HG02870 (cell line): ENCODE data around the gene CTTNBP2.

Source experiments
- ATAC-seq: cut with Tn5 transposase; IDR thresholded peaks from one replicate; pipeline ENCODE4 v1.9.1; 2021; ENCODE audit warnings: mild to moderate bottlenecking, moderate library complexity; ENCODE audit not compliant: unreplicated experiment

The CTTNBP2 gene

GRCh38 chr7:117705630-117706029 is 167.6 kb downstream of the CTTNBP2 start:
- ATAC-seq = no peak

GRCh38 chr7:117704063-117704462 is 169.2 kb downstream of the CTTNBP2 start:
- ATAC-seq = no peak

GRCh38 chr7:117698018-117698417 is 175.2 kb downstream of the CTTNBP2 start:
- no peak for ATAC-seq

GRCh38 chr7:117692338-117692737 is 180.9 kb downstream of the CTTNBP2 start:
- ATAC-seq = no peak

- no peak for ATAC-seq
Measured at GRCh38 chr7:117690147-117690546, 183.1 kb downstream of the CTTNBP2 start.

- ATAC-seq = no peak
Measured at GRCh38 chr7:117689406-117689805, 183.8 kb downstream of the CTTNBP2 start.

GRCh38 chr7:117688126-117688525 is 185.1 kb downstream of the CTTNBP2 start:
- no peak for ATAC-seq

GRCh38 chr7:117686311-117686935 is 186.8 kb downstream of the CTTNBP2 start:
- ATAC-seq = no peak

- no peak for ATAC-seq
Measured at GRCh38 chr7:117685795-117686194, 187.4 kb downstream of the CTTNBP2 start.

GRCh38 chr7:117683430-117684175 is 189.6 kb downstream of the CTTNBP2 start:
- ATAC-seq = no peak

- ATAC-seq = no peak
Measured at GRCh38 chr7:117682681-117683385, 190.4 kb downstream of the CTTNBP2 start.

- no peak for ATAC-seq
Measured at GRCh38 chr7:117679120-117679519, 194.1 kb downstream of the CTTNBP2 start.

GRCh38 chr7:117675497-117676435 is 197.5 kb downstream of the CTTNBP2 start:
- ATAC-seq = no peak

- no peak for ATAC-seq
Measured at GRCh38 chr7:117674617-117675016, 198.6 kb downstream of the CTTNBP2 start.

GRCh38 chr7:117673839-117674238 is 199.4 kb downstream of the CTTNBP2 start:
- ATAC-seq = peak; percentile 51

- no peak for ATAC-seq
Measured at GRCh38 chr7:117673367-117673766, 199.9 kb downstream of the CTTNBP2 start.

GRCh38 chr7:117672453-117672852 is 200.8 kb downstream of the CTTNBP2 start:
- no peak for ATAC-seq

- no peak for ATAC-seq
Measured at GRCh38 chr7:117669818-117670217, 203.4 kb downstream of the CTTNBP2 start.

GRCh38 chr7:117667456-117667855 is 205.8 kb downstream of the CTTNBP2 start:
- no peak for ATAC-seq

GRCh38 chr7:117666689-117667088 is 206.6 kb downstream of the CTTNBP2 start:
- ATAC-seq = no peak

- no peak for ATAC-seq
Measured at GRCh38 chr7:117666031-117666430, 207.2 kb downstream of the CTTNBP2 start.
